ENCODE measurements around the gene GCK.

DNA sequence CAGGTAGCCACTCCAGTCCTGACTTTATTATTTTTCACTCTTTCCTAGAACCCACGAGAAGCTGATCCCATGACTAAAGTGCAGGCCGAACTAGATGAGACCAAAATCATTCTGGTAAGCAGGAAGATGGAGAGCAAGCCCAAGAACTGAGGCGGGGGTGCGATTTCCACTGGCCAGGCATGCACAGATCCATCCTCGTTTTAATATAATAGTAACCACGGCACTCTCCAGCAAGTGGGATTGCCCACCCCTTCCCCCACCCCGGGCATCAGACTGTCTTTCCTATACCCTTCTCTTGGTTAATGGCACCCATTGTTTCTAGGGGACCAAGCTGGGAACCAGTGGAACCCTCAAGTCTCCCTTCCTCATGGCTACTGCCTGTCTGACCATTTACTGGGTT is 18.8 kb upstream of the GCK start:
- TF ChIP-seq MYC (IDR thresholded peaks at IDR 0.05; ENCODE audit: low read depth, low read length) (no peak), POLR2A (IDR thresholded peaks at IDR 0.05; ENCODE audit: low read depth, low read length) (no peak)
- TF ChIP-seq, protein P1, sequence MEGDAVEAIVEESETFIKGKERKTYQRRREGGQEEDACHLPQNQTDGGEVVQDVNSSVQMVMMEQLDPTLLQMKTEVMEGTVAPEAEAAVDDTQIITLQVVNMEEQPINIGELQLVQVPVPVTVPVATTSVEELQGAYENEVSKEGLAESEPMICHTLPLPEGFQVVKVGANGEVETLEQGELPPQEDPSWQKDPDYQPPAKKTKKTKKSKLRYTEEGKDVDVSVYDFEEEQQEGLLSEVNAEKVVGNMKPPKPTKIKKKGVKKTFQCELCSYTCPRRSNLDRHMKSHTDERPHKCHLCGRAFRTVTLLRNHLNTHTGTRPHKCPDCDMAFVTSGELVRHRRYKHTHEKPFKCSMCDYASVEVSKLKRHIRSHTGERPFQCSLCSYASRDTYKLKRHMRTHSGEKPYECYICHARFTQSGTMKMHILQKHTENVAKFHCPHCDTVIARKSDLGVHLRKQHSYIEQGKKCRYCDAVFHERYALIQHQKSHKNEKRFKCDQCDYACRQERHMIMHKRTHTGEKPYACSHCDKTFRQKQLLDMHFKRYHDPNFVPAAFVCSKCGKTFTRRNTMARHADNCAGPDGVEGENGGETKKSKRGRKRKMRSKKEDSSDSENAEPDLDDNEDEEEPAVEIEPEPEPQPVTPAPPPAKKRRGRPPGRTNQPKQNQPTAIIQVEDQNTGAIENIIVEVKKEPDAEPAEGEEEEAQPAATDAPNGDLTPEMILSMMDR (IDR thresholded peaks at IDR 0.05; ENCODE audit: extremely low read depth in 1 of 2, insufficient read depth in 1 of 2, low read depth in 1 of 2, low read length in 2 of 2): no peak
